ENCODE results near the gene SLX9.

SLX9 gene

GRCh38 chr21:45004059-45004422 is 64.2 kb downstream of the SLX9 start:
- FAIRE-seq (no peak), DNase-seq (ENCODE audit: insufficient read length) (no peak)
- TF ChIP-seq TAF1 (IDR thresholded peaks at IDR 0.05; ENCODE audit: borderline replicate concordance, low read depth, low read length) (no peak), POLR2A (IDR thresholded peaks at IDR 0.05; ENCODE audit: low read depth, low read length) (no peak), POLR2AphosphoS5 (IDR thresholded peaks at IDR 0.05; ENCODE audit: low read depth, low read length) (no peak)

DNA sequence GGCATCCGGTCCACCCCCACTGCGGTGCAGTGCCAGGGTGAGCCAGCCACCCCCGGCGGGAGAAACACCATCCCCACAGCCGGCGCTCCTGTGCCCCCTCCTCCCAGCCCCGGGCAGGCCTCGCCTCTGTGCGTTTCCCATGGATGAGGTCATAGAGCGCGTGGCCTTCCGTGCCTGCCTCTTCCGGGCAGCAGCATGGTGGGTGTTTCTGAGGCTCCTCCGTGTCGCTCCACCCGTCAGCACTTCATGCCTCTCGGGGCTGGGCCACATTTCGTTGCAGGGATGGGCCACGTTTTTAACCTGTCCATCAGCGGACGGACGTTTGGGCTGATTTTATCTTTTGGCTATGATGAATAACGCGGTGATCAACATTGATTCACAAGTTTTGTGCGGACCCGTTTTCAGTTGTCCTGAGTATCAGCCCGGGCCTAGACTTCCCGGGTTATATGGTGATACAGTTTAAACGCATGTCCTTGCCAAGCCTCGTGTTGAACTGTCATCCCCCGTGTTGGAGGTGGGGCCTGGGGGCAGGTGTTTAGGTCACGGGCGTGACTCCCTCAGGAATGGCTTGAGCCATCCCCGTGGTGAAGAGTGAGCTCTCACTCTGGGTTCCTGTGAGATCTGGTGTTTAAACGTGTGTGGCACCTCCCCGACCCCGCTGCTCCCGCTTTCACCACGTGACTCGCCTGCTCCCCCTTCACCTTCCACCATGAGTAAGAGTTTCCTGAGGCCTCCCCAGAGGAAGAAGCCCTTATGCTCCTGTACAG is 64.8 kb downstream of the SLX9 start:
- FAIRE-seq (no peak), DNase-seq (ENCODE audit: insufficient read length) (no peak)
- TF ChIP-seq POLR2A (IDR thresholded peaks at IDR 0.05; ENCODE audit: low read depth, low read length): no peak
- no peak for TF ChIP-seq POLR2AphosphoS5 (IDR thresholded peaks at IDR 0.05; ENCODE audit: low read depth, low read length)
- no peak for TF ChIP-seq TAF1 (IDR thresholded peaks at IDR 0.05; ENCODE audit: borderline replicate concordance, low read depth, low read length)

DNA sequence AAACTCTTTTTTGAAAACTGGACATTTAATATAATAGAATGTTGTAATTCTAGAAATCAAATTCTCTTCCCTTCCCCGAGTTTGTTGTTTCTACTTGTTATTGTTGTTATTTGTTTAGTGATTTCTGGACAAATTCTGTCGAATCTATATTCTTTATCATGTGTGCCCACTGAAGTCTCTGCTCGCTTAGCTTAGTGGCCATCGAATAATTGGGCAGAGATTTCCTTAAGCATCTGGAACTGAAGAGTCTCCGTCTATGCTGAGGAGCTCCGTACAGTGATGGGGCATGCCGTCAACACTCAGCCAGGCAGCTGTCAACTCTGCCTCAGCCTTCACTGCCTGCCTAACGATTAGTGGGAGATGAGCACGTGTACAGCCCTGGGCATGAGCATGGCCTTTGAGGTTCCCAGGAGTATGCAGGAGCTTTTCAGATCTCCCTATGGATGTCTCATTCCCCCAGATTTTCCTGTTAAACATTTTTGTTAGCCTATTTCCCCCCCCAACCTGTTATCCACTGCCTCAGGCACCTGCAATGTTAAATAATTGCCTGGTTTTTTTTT is 66.8 kb downstream of the SLX9 start:
- FAIRE-seq: no peak
- TF ChIP-seq POLR2A (IDR thresholded peaks at IDR 0.05; ENCODE audit: low read depth, low read length) (no peak), TAF1 (IDR thresholded peaks at IDR 0.05; ENCODE audit: borderline replicate concordance, low read depth, low read length) (no peak), POLR2AphosphoS5 (IDR thresholded peaks at IDR 0.05; ENCODE audit: low read depth, low read length) (no peak)
- no peak for DNase-seq (ENCODE audit: insufficient read length)

DNA sequence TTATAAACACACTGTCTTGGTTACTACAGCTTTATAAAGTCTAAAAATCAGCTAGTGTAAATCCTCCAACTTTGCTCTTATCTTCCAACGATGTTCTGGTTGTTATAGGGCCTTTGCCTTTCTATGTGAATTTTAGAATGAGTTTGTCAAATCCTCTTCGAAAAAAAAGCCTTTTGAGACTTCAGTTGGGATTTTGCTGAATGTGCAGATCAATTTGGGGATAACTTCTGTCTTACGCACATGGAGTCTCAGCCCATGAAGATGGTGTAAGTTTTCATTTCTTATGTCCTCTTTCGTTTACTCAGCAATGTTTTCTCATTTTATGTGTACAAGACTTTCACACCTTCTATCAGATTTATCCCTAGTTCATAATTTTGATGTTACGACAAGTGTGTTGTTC is 69.8 kb downstream of the SLX9 start:
- no peak for TF ChIP-seq POLR2AphosphoS5 (IDR thresholded peaks at IDR 0.05; ENCODE audit: low read depth, low read length)
- TF ChIP-seq POLR2A (IDR thresholded peaks at IDR 0.05; ENCODE audit: low read depth, low read length): no peak
- no peak for TF ChIP-seq TAF1 (IDR thresholded peaks at IDR 0.05; ENCODE audit: borderline replicate concordance, low read depth, low read length)
- DNase-seq (ENCODE audit: insufficient read length) (no peak), FAIRE-seq (no peak)

DNA sequence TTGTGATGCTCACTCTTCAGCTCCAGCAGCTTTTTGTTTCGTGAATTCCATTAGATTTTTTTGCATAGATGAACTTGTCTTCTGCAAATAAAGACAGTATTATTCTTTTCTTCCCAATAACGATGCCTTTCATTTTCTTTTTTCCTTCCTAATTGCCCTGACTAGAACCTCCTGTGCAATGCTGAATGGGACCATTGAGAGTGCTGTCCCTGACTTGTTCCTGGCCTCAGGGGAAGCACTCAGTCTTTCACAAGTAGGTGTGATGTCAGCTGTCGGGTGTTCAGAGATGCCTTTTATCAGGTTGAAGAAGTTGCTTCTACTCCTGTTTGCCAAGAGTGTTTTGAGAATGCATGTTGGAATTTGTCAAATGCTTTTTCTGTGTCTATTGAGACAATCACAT is 70.3 kb downstream of the SLX9 start:
- TF ChIP-seq POLR2A (IDR thresholded peaks at IDR 0.05; ENCODE audit: low read depth, low read length): no peak
- TF ChIP-seq POLR2AphosphoS5 (IDR thresholded peaks at IDR 0.05; ENCODE audit: low read depth, low read length): no peak
- no peak for TF ChIP-seq TAF1 (IDR thresholded peaks at IDR 0.05; ENCODE audit: borderline replicate concordance, low read depth, low read length)
- FAIRE-seq (no peak), DNase-seq (ENCODE audit: insufficient read length) (no peak)

GRCh38 chr21:45010860-45011259 is 71.0 kb downstream of the SLX9 start:
- no peak for FAIRE-seq
- TF ChIP-seq TAF1 (IDR thresholded peaks at IDR 0.05; ENCODE audit: borderline replicate concordance, low read depth, low read length) (no peak), POLR2A (IDR thresholded peaks at IDR 0.05; ENCODE audit: low read depth, low read length) (no peak), POLR2AphosphoS5 (IDR thresholded peaks at IDR 0.05; ENCODE audit: low read depth, low read length) (no peak)
- no peak for DNase-seq (ENCODE audit: insufficient read length)

GRCh38 chr21:45011426-45011825 is 71.6 kb downstream of the SLX9 start:
- no peak for FAIRE-seq
- DNase-seq (ENCODE audit: insufficient read length): no peak
- TF ChIP-seq POLR2AphosphoS5 (IDR thresholded peaks at IDR 0.05; ENCODE audit: low read depth, low read length) (no peak), POLR2A (IDR thresholded peaks at IDR 0.05; ENCODE audit: low read depth, low read length) (no peak), TAF1 (IDR thresholded peaks at IDR 0.05; ENCODE audit: borderline replicate concordance, low read depth, low read length) (no peak)

DNA sequence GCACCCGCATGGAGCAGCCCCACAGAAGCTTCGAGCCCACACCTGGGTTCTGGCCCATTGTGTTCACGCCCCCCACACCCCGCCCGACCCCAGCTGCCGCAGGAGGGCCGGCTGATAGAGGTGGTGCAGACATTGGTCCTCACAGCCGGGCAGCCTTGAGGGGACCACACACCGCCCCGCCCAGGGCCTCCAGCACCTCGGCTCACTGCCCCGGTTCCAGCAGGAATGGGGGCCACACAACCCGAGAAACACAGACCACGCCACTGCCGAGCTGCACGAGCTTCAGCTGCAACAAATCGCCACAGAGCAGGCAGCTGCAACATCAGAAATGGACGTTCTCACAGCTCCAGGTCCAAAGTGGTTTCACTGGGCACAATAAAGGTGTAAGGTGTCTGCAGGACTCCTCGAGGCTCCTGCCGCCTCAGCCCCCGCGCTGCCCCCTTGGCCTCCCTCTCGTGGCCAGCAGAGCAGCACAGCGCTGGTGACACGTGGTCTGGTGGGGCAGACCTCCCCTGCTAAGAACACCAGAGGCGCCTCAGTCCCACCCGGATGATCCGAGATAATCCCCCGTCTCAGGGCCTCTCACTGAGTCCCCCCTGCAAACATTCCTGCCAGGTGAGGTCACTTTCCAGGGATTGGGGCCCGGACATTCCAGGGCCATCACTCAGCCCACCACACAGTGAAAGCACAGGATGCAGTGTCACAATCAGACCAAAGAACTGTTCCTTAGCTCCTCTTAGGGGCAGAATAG is 72.3 kb downstream of the SLX9 start:
- no peak for TF ChIP-seq POLR2A (IDR thresholded peaks at IDR 0.05; ENCODE audit: low read depth, low read length)
- TF ChIP-seq POLR2AphosphoS5 (IDR thresholded peaks at IDR 0.05; ENCODE audit: low read depth, low read length): no peak
- no peak for TF ChIP-seq TAF1 (IDR thresholded peaks at IDR 0.05; ENCODE audit: borderline replicate concordance, low read depth, low read length)
- no peak for DNase-seq (ENCODE audit: insufficient read length)
- FAIRE-seq: no peak

DNA sequence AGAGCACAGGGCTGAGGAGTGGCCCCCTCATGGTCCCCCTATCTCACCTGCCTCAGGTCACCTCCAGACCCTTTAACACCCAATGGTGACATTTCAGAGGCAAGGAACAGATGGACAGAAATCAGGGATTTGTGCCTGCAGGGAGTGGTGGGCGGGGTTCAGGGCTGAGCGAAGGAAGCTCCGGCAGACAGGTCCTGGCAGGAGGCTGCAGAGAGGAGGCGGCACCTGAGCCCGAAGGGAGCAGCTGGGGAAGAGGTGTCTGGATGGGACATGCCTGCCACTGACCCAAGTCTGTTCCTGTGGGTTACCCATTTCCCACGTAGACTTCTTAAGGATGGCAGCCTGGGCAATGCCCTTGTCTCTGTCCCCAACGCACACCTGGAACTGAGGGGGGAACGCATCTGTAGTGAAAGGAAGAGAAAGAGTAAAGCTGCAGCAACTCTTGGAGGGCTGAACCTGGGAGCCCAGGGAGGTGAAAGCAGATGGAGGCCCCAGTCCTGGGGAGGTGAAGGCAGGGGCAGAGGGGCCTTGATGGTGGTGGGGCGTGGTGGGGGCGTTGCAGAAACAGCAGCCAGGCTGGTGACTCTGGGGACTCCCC is 72.9 kb downstream of the SLX9 start:
- no peak for TF ChIP-seq POLR2AphosphoS5 (IDR thresholded peaks at IDR 0.05; ENCODE audit: low read depth, low read length)
- TF ChIP-seq TAF1 (IDR thresholded peaks at IDR 0.05; ENCODE audit: borderline replicate concordance, low read depth, low read length): no peak
- no peak for TF ChIP-seq POLR2A (IDR thresholded peaks at IDR 0.05; ENCODE audit: low read depth, low read length)
- FAIRE-seq (no peak), DNase-seq (ENCODE audit: insufficient read length) (no peak)

DNA sequence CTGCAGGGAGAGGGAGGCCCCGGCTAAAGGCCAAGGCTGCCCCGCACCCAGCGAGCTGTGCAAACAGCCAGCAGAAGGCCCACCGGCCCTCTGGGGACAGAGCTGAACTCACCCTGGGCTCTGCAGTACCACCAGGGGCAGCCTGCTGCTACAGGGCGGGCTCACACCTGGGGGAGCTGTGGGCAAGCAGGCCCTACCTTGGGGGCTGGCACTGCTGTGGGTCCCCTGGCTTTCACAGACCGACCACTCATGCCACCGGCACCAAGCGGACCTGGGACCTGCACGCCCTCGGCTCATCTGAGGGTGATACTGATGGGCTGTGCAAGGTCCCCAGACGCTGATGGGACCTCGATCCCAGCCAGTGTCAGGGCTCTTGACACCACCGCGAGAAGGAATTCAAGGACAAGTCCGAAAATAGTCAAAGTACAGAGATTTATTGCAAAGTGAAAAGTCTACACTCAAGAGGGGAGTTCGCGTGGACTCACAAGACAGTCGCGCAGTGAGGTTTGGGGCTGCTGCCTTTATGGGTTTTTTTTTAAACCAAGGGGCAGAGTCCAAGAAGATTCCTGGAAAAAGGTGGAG is 73.5 kb downstream of the SLX9 start:
- TF ChIP-seq POLR2A (IDR thresholded peaks at IDR 0.05; ENCODE audit: low read depth, low read length) (no peak), TAF1 (IDR thresholded peaks at IDR 0.05; ENCODE audit: borderline replicate concordance, low read depth, low read length) (no peak)
- DNase-seq (ENCODE audit: insufficient read length): no peak
- no peak for FAIRE-seq

GRCh38 chr21:45014747-45015468 is 75.1 kb downstream of the SLX9 start:
- TF ChIP-seq TAF1 (IDR thresholded peaks at IDR 0.05; ENCODE audit: borderline replicate concordance, low read depth, low read length) (no peak), POLR2AphosphoS5 (IDR thresholded peaks at IDR 0.05; ENCODE audit: low read depth, low read length) (no peak), POLR2A (IDR thresholded peaks at IDR 0.05; ENCODE audit: low read depth, low read length) (no peak)
- FAIRE-seq (no peak), DNase-seq (ENCODE audit: insufficient read length) (no peak)
